PC-9 (cell line): ENCODE results near the gene SYCP2L. TPM values are rescaled to one million over a fixed set of nuclear protein-coding genes. Genes with fewer than 3 reads are reported as not detected.
"Not testable (repeated sequence)": the region's sequence is repeated elsewhere in the genome, so short reads cannot be mapped to it uniquely, and the experiment has no call there.

Experiments used
- BruUV-seq: library from RNA; stranded (reverse); fragments of 400-500 nt; replicated peaks from 2 replicates; lab custom pipeline; 2021; lab: Mats Ljungman, UMichigan
- CTCF ChIA-PET: fragments of 300-600 bp; sonication (Branson Sonifier 250); formaldehyde crosslinking; loops from one replicate; lab custom pipeline; 2022; ENCODE audit warnings: antibody characterized with exemption; lab: Charles Lee
- POLR2A ChIA-PET: fragments of 300-600 bp; sonication (Branson Sonifier 250); formaldehyde crosslinking; loops from one replicate; lab custom pipeline; 2022; ENCODE audit warnings: antibody characterized with exemption; ENCODE audit not compliant: unreplicated experiment; lab: Charles Lee
- DNase-seq, 2 experiments: peaks; one replicate each; pipeline versions ENCODE4 v3.0.0 to v3.0.0-alpha.2; 2015 to 2022; ENCODE audit warnings: mixed read lengths in 1 of 2
- H2AFZ ChIP-seq: fragments of 200-600 bp; sonication (generic); 2 replicates; pipeline ENCODE4 v1.8.1; 2017; ENCODE audit warnings: antibody characterized with exemption
- H3F3A ChIP-seq: fragments of 200-600 bp; sonication (generic); 2 replicates; pipeline ENCODE4 v1.8.1; 2017; ENCODE audit warnings: antibody characterized with exemption, mild to moderate bottlenecking, low read depth; ENCODE audit not compliant: insufficient read depth
- H3K27ac ChIP-seq: fragments of 200-600 bp; sonication (generic); 2 replicates; pipeline ENCODE4 v1.6.1; 2016; ENCODE audit warnings: mixed run types
- H3K27me3 ChIP-seq: fragments of 200-600 bp; sonication (generic); 2 replicates; pipeline ENCODE4 v1.6.1; 2016; ENCODE audit warnings: low read depth, mixed run types; ENCODE audit not compliant: insufficient read depth
- H3K36me3 ChIP-seq: fragments of 200-600 bp; sonication (generic); 2 replicates; pipeline ENCODE4 v1.6.1; 2016; ENCODE audit warnings: low read depth, mixed run types
- H3K4me1 ChIP-seq: fragments of 200-600 bp; sonication (generic); replicated peaks from 2 replicates; pipeline ENCODE4 v1.6.1; 2016; ENCODE audit warnings: mixed run types; ENCODE audit not compliant: insufficient read depth
- H3K4me2 ChIP-seq: fragments of 200-600 bp; sonication (generic); 2 replicates; pipeline ENCODE4 v1.6.1; 2017; ENCODE audit warnings: mixed run types
- H3K4me3 ChIP-seq: fragments of 200-600 bp; sonication (generic); 2 replicates; pipeline ENCODE4 v1.6.1; 2016; ENCODE audit warnings: mixed run types
- H3K79me2 ChIP-seq: fragments of 200-600 bp; sonication (generic); 2 replicates; pipeline ENCODE4 v1.6.1; 2017; ENCODE audit warnings: low read depth, mixed run types
- H3K9me2 ChIP-seq: fragments of 200-600 bp; sonication (generic); 2 replicates; pipeline ENCODE4 v1.8.1; 2017; ENCODE audit warnings: mild to moderate bottlenecking; ENCODE audit not compliant: insufficient read depth
- H3K9me3 ChIP-seq: fragments of 200-600 bp; sonication (generic); 2 replicates; pipeline ENCODE4 v1.8.1; 2016; ENCODE audit warnings: low read depth; ENCODE audit not compliant: insufficient read depth
- H4K20me1 ChIP-seq: fragments of 200-600 bp; sonication (generic); 2 replicates; pipeline ENCODE4 v1.8.1; 2017; ENCODE audit not compliant: insufficient read depth
- CTCF ChIP-seq: fragments of 200-600 bp; sonication (generic); conservative IDR thresholded peaks from 2 replicates; pipeline ENCODE4 v1.6.1; 2017; ENCODE audit warnings: mixed run types, antibody characterized with exemption, mild to moderate bottlenecking, moderate library complexity
- EZH2 ChIP-seq: fragments of 200-600 bp; sonication (generic); IDR thresholded peaks from 2 replicates; pipeline ENCODE4 v1.8.0; 2017; ENCODE audit warnings: antibody characterized with exemption, low read depth
- intact Hi-C: fragments of 100-400 bp; cut with micrococcal nuclease; formaldehyde crosslinking; loops from one replicate; pipeline ENCODE4 v1.10.0; 2022; ENCODE audit not compliant: unreplicated experiment
- total RNA-seq: library from RNA; stranded (reverse); gene quantifications from 2 replicates; pipeline ENCODE4 v1.2.3, GENCODE V29; 2021

The SYCP2L gene
- total RNA-seq, 1 experiment from 2014 or later: 12.6 TPM

GRCh38 chr6:10857259-10857658 lies 29.6 kb upstream of the SYCP2L start:
- no peak overlapping the region for H3K4me3 ChIP-seq
- no peaks in the 10 kb centered on the region for H3K9me2 ChIP-seq
- H2AFZ ChIP-seq: no peak overlapping the region
- TF ChIP-seq EZH2: no peak
- TF ChIP-seq CTCF: no peak
- H4K20me1 ChIP-seq: no peaks in the 10 kb centered on the region
- no peaks in the 10 kb centered on the region for H3K4me1 ChIP-seq
- CTCF ChIA-PET: interaction anchor here (0.6 kb wide), 1 partner anchor 395 kb away, joined by 4 read pairs; no protein-coding TSS in a partner anchor
- no peak for DNase-seq
- no peak overlapping the region for H3K27ac ChIP-seq
- intact Hi-C loops: no loop called here
- no peaks in the 10 kb centered on the region for H3K9me3 ChIP-seq
- no peaks in the 10 kb centered on the region for H3F3A ChIP-seq
- no peaks in the 10 kb centered on the region for H3K79me2 ChIP-seq
- BruUV-seq: no TSS peak
- H3K27me3 ChIP-seq: no peaks in the 10 kb centered on the region
- H3K4me2 ChIP-seq: no peak overlapping the region
- POLR2A ChIA-PET: interaction anchor here (0.5 to 0.6 kb wide), 3 partner anchors 16 to 311 kb away, joined by 4 to 15 read pairs (median 10); no protein-coding TSS in a partner anchor
- H3K36me3 ChIP-seq: no peaks in the 10 kb centered on the region

- ChIA-PET POLR2A (no interaction called here), CTCF (no interaction called here)
Observed at GRCh38 chr6:10861086-10861485, 25.8 kb upstream of the SYCP2L start.

GRCh38 chr6:10862361-10862760 lies 24.5 kb upstream of the SYCP2L start:
- Histone ChIP-seq H3K27ac (no peak overlapping the region), H3K9me2 (no peaks in the 10 kb centered on the region), H3K4me2 (no peak overlapping the region), H3K4me3 (no peak overlapping the region), H3K9me3 (no peaks in the 10 kb centered on the region), H3K27me3 (no peaks in the 10 kb centered on the region), H3F3A (no peaks in the 10 kb centered on the region), H3K36me3 (no peaks in the 10 kb centered on the region), H2AFZ (no peak overlapping the region), H3K79me2 (no peaks in the 10 kb centered on the region), H3K4me1 (no peaks in the 10 kb centered on the region), H4K20me1 (no peaks in the 10 kb centered on the region)
- BruUV-seq: no TSS peak
- DNase-seq: no peak
- TF ChIP-seq EZH2 (no peak), CTCF (no peak)
- POLR2A ChIA-PET: interaction anchor here (0.7 kb wide), 1 partner anchor 29 kb away, joined by 4 read pairs; no protein-coding TSS in a partner anchor
- CTCF ChIA-PET: interaction anchor here (0.6 kb wide), 1 partner anchor 405 kb away, joined by 5 read pairs; no protein-coding TSS in a partner anchor
- intact Hi-C loops: no loop called here

More at GRCh38 chr6:10861086-10861485, 25.8 kb upstream of the SYCP2L start:
- Histone ChIP-seq H4K20me1 (no peaks in the 10 kb centered on the region), H3K36me3 (no peaks in the 10 kb centered on the region), H3K9me2 (no peaks in the 10 kb centered on the region), H3K27me3 (no peaks in the 10 kb centered on the region), H3K79me2 (no peaks in the 10 kb centered on the region), H3K4me2 (no peak overlapping the region), H3K27ac (no peak overlapping the region), H3F3A (no peaks in the 10 kb centered on the region), H3K9me3 (no peaks in the 10 kb centered on the region), H3K4me1 (no peaks in the 10 kb centered on the region), H2AFZ (no peak overlapping the region), H3K4me3 (no peak overlapping the region)
- no peak for DNase-seq
- BruUV-seq: no TSS peak
- TF ChIP-seq CTCF (no peak), EZH2 (no peak)
- intact Hi-C loops: no loop called here

GRCh38 chr6:10863031-10863430 lies 23.8 kb upstream of the SYCP2L start:
- H3K36me3 ChIP-seq, H2AFZ ChIP-seq, H3K27me3 ChIP-seq, intact Hi-C loops, H3F3A ChIP-seq, H3K4me2 ChIP-seq, CTCF ChIA-PET, DNase-seq, H3K9me3 ChIP-seq, H4K20me1 ChIP-seq, H3K27ac ChIP-seq, H3K4me3 ChIP-seq, H3K4me1 ChIP-seq, BruUV-seq, H3K79me2 ChIP-seq, H3K9me2 ChIP-seq, POLR2A ChIA-PET: not testable (repeated sequence)

GRCh38 chr6:10866709-10867108 lies 20.1 kb upstream of the SYCP2L start:
- POLR2A ChIA-PET, DNase-seq, intact Hi-C loops, H2AFZ ChIP-seq, H3K79me2 ChIP-seq, H3K27ac ChIP-seq, H3K36me3 ChIP-seq, H3K4me3 ChIP-seq, H3K4me1 ChIP-seq, H4K20me1 ChIP-seq, H3K4me2 ChIP-seq, BruUV-seq, CTCF ChIA-PET, H3K27me3 ChIP-seq, H3K9me2 ChIP-seq, H3K9me3 ChIP-seq, H3F3A ChIP-seq: not testable (repeated sequence)
